Prostate gland (tissue), 2 donors: Measurements from ENCODE around the gene RASSF9. TPM values are rescaled to one million over a fixed set of nuclear protein-coding genes. Genes with fewer than 3 reads are reported as not detected.

Experiments
- DNase-seq: peaks from one replicate; pipeline ENCODE4 v3.0.0-alpha.2; 2019; ENCODE audit warnings: low spot score
- H3K27ac ChIP-seq, 2 donors: fragments of 200-600 bp; sonication (generic); 2 replicates each; pipeline ENCODE4 v1.5.1; 2017 to 2019
- H3K27me3 ChIP-seq: fragments of 200-600 bp; sonication (generic); replicated peaks from 2 replicates; pipeline ENCODE4 v1.5.1; 2019; ENCODE audit not compliant: insufficient read depth
- H3K36me3 ChIP-seq, 2 donors: fragments of 200-600 bp; sonication (generic); 1 replicate in 1 of 2; 2 replicates in 1 of 2; pipeline versions ENCODE4 v1.5.1 to v1.8.1; 2017 to 2019
- H3K4me1 ChIP-seq: fragments of 200-600 bp; sonication (generic); replicated peaks from 2 replicates; pipeline ENCODE4 v1.5.1; 2019
- H3K4me3 ChIP-seq, 2 donors: fragments of 200-600 bp; sonication (generic); 2 replicates each; pipeline ENCODE4 v1.5.1; 2017 to 2019
- H3K9me3 ChIP-seq: fragments of 200-600 bp; sonication (generic); 2 replicates; pipeline ENCODE4 v1.5.1; 2017
- CTCF ChIP-seq, 4 experiments: fragments of 200-600 bp in 2 of 4; fragments of 450-650 bp in 2 of 4; sonication (generic) in 2 of 4; IDR thresholded peaks; 1 replicate in 3 of 4; 2 replicates in 1 of 4; pipeline ENCODE4 v1.5.1; 2016 to 2019; ENCODE audit warnings: antibody characterized with exemption in 4 of 4, mild to moderate bottlenecking in 2 of 4, moderate library complexity in 2 of 4
- POLR2A ChIP-seq: fragments of 450-650 bp; IDR thresholded peaks from one replicate; pipeline ENCODE4 v1.6.1; 2016; ENCODE audit warnings: antibody characterized with exemption, mild to moderate bottlenecking
- POLR2AphosphoS5 ChIP-seq: sonication (generic); formaldehyde crosslinking; IDR thresholded peaks from one replicate; pipeline ENCODE4 v1.6.1; 2017; ENCODE audit warnings: antibody characterized with exemption
- WGBS: methylation state at CpG from one replicate; pipeline ENCODE4 v1.1.5; 2018; 5-methylcytosine and 5-hydroxymethylcytosine counted together
- intact Hi-C: fragments of 100-400 bp; cut with DNase I; formaldehyde crosslinking; loops from one replicate; pipeline ENCODE4 v1.14.2; 2022
- total RNA-seq, 2 donors: library from RNA; depleted of rRNA; stranded (reverse); fragments of >200 nt; gene quantifications; one replicate each; pipeline ENCODE4 v1.1.0, GENCODE V29; 2016

RASSF9 gene
- total RNA-seq, 2 donors from 2014 or later = 1.4 to 3.5 TPM

DNA sequence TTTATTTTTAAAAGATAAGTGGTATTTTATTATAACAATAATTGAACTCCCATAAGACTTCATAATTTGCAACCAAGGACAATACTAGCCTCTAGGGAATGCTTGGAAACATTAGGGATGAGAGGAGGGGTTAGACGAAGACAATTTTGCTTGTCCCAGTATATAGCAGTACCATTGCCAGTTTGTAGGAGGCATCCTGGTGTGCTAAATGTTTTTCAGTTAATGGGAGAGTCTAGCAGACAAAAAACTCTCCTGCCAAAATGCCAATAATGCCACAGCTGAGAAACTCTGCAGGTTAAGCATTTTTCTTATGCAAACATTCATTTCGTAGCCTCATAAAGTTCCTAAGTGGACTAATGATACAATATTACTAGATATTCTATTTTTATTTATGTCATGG, 38.1 kb downstream of the RASSF9 start:
- Histone ChIP-seq H3K9me3 (no peaks in the 10 kb centered on the region), H3K4me1 (no peaks in the 10 kb centered on the region), H3K27me3 (no peaks in the 10 kb centered on the region), H3K4me3 (no peak overlapping the region), H3K36me3 (no peaks in the 10 kb centered on the region), H3K27ac (no peak overlapping the region)
- no peak for TF ChIP-seq POLR2A
- no peak for TF ChIP-seq CTCF (IDR thresholded peaks at IDR 0.05)
- no peak for TF ChIP-seq POLR2AphosphoS5
- WGBS = 61% methylated on average over 2 of the region's 2 CpGs
- no peak for DNase-seq
- intact Hi-C loops = no loop called here

GRCh38 chr12:85796001-85796400, 40.2 kb downstream of the RASSF9 start:
- Histone ChIP-seq H3K9me3 (no peaks in the 10 kb centered on the region), H3K27ac (no peak overlapping the region), H3K27me3 (no peaks in the 10 kb centered on the region), H3K36me3 (no peaks in the 10 kb centered on the region), H3K4me3 (no peak overlapping the region), H3K4me1 (no peaks in the 10 kb centered on the region)
- DNase-seq = no peak
- no peak for TF ChIP-seq POLR2A
- no peak for TF ChIP-seq POLR2AphosphoS5
- intact Hi-C loops = no loop called here

DNA sequence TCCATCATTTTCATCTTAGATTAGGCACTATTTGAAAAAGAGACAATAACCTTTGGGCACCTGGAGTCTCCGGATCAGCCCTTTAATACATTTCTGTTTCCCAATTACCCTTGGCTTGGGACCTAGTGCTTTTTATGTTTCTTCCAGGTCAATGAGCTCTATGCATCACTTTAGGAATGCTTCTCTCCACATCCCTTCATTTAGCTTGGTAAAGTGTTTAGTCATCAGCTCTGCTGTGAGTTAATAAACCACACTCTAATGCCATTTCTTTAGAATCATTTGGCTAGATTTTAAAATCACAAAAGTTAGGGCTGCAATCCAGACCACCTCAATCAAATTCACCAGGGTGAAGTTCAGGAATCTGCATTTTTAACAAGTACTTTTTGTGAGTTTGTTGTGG, 41.7 kb downstream of the RASSF9 start:
- no peaks in the 10 kb centered on the region for H3K9me3 ChIP-seq
- WGBS = 80% methylated on average over 1 of the region's 1 CpG
- intact Hi-C loops = no loop called here
- no peaks in the 10 kb centered on the region for H3K36me3 ChIP-seq
- no peak for TF ChIP-seq CTCF (IDR thresholded peaks at IDR 0.05)
- no peak for TF ChIP-seq POLR2A
- no peak for TF ChIP-seq POLR2AphosphoS5
- DNase-seq = no peak
- no peaks in the 10 kb centered on the region for H3K4me1 ChIP-seq
- H3K27ac ChIP-seq = no peak overlapping the region
- no peaks in the 10 kb centered on the region for H3K27me3 ChIP-seq
- no peak overlapping the region for H3K4me3 ChIP-seq

DNA sequence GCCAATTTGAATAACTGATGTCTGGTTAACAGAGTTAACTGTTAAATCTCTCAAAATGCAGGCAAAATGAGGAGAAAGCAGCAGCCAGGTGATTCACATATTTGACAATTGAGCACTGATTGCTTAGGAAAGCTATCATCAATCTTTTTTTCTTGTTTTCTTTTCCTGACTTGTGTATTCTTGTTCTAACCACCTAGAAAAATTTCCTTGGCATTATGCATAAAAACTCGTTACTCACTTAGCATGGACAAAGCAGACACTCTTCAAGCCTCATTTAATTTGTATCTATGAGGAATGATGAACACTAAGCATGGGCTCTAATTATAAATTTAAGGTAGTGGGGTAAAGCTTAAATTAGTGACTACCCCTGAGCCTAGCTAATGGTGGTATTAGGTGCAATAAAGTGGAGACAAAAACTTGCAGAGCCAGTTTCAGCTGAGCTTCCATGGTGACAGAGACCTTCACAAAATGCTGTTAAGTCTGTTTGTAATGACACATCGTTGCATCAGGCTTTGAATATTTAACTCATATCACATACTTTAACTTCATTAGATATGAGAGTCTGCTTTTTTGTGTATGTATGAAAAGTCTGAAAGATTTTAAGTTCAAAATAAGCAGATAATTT, 52.0 kb downstream of the RASSF9 start:
- intact Hi-C loops = no loop called here
- WGBS = 41% methylated on average over 2 of the region's 2 CpGs
- no peak for TF ChIP-seq CTCF (IDR thresholded peaks at IDR 0.05)
- no peak for TF ChIP-seq POLR2AphosphoS5
- no peak for TF ChIP-seq POLR2A

DNA sequence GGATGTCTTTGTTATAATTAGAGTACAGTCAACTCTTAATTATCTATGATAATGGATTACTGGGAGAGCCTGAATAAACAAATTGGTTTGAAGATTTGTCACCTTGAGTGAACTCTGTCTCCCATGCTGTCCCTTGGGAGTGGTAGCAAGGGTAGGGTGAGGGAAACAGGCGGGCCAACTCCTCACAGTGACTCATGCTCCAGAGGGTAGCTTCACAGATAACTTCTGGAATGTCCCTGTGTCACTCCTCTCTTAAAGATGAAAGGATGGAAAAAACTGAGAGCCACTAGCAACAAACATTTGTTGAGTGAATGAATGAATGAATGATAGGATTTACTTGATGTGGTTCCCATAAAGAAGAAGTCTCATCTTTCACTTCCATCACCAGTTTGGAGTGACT, 53.5 kb downstream of the RASSF9 start:
- Histone ChIP-seq H3K4me1 (no peaks in the 10 kb centered on the region), H3K4me3 (no peak overlapping the region), H3K9me3 (no peaks in the 10 kb centered on the region), H3K27me3 (no peaks in the 10 kb centered on the region), H3K27ac (no peak overlapping the region), H3K36me3 (no peaks in the 10 kb centered on the region)
- intact Hi-C loops = no loop called here
- 75% methylated on average over 1 of the region's 1 CpG for WGBS
- no peak for DNase-seq
- no peak for TF ChIP-seq CTCF (IDR thresholded peaks at IDR 0.05)
- TF ChIP-seq POLR2AphosphoS5 = no peak
- no peak for TF ChIP-seq POLR2A

More for the DNA sequence above, 52.0 kb downstream of the RASSF9 start:
- DNase-seq = no peak
- Histone ChIP-seq H3K27ac (no peak overlapping the region), H3K9me3 (no peaks in the 10 kb centered on the region), H3K4me3 (no peak overlapping the region), H3K36me3 (no peaks in the 10 kb centered on the region), H3K4me1 (no peaks in the 10 kb centered on the region), H3K27me3 (no peaks in the 10 kb centered on the region)
